Thyroid gland (tissue), 4 donors: ENCODE results near the gene GOLGA2.

Source experiments
- POLR2A ChIP-seq, 2 donors: fragments of 450-650 bp; IDR thresholded peaks; one replicate each; pipeline ENCODE4 v1.6.1; 2017; ENCODE audit warnings: antibody characterized with exemption in 2 of 2, mild to moderate bottlenecking in 2 of 2, moderate library complexity in 1 of 2
- TF ChIP-seq, protein P1 (sequence below), 6 experiments: fragments of 200-600 bp in 3 of 6; fragments of 450-650 bp in 3 of 6; sonication (generic) in 3 of 6; IDR thresholded peaks; one replicate each; pipeline ENCODE4 v1.5.1; 2016 to 2019; ENCODE audit warnings: antibody characterized with exemption in 6 of 6, mild to moderate bottlenecking in 2 of 6, inconsistent platforms in 1 of 6, moderate library complexity in 1 of 6

DNA sequence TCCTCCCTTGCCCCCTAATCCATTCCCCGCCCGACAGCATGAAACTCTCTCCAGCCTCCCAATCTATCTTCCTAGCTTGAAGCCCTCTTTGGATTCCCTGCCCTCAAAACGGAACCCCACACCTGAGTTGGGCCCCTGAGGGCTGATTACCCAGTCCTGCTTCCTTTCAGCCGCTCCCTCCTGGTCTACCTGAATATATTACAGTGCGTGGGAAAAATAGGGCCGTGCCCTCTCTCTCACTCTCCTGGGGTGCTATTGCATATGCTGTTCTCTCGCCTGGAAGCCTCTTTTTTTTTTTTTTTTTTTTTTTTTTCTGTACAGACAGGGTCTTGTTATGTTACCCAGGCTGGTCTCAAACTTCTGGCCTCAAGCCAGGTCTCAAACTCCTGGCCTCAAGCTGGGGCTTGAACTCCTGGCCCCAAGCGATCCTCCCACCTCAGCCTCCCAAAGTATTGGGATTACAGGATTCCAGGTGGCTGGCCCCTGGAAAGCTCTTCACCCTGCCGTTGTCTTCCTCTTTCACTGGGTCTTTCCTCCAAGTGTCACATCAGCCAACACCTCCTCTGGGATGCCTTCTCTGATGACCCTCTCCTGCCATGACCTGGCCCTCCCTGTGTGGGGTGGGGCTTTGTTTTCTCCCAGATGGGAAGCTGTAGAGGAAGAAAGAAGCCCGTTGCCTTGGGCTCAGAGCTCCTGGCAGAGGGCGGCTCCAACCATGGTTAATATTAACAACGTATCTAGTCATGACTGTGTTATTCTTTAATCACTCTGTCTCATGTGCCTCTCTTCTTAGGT, 64.4 kb downstream of the GOLGA2 start:
- TF ChIP-seq, protein P1, sequence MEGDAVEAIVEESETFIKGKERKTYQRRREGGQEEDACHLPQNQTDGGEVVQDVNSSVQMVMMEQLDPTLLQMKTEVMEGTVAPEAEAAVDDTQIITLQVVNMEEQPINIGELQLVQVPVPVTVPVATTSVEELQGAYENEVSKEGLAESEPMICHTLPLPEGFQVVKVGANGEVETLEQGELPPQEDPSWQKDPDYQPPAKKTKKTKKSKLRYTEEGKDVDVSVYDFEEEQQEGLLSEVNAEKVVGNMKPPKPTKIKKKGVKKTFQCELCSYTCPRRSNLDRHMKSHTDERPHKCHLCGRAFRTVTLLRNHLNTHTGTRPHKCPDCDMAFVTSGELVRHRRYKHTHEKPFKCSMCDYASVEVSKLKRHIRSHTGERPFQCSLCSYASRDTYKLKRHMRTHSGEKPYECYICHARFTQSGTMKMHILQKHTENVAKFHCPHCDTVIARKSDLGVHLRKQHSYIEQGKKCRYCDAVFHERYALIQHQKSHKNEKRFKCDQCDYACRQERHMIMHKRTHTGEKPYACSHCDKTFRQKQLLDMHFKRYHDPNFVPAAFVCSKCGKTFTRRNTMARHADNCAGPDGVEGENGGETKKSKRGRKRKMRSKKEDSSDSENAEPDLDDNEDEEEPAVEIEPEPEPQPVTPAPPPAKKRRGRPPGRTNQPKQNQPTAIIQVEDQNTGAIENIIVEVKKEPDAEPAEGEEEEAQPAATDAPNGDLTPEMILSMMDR (IDR thresholded peaks at IDR 0.05) = no peak
- no peak for TF ChIP-seq POLR2A (IDR thresholded peaks at IDR 0.05)
